ENCODE results near the gene HIGD1A.
A peak's percentile ranks its signal among the peaks of the same experiment; 100 is the strongest.

HIGD1A gene

GRCh38 chr3:42802876-42803413 is 1.3 kb downstream of the HIGD1A start:
- in situ Hi-C loops (cut with HindIII; ENCODE audit: low pct_ligation_motif_present, low sequenced_read_pairs), result no loop called here
- no peak for DNase-seq
- H3K27ac ChIP-seq, result peak overlapping the region; percentile 43
- no peak for TF ChIP-seq CTCF (IDR thresholded peaks at IDR 0.05; ENCODE audit: low read depth, low read length, missing control alignments)
- no peaks in the 10 kb centered on the region for H3K27me3 ChIP-seq (replicated peaks)
- peak overlapping the region; percentile 85 for H3K4me3 ChIP-seq (ENCODE audit: low read depth, low read length)
- H3K36me3 ChIP-seq (replicated peaks), result peaks cover 2% of the 10 kb centered on the region

GRCh38 chr3:42801784-42802183 is 2.5 kb downstream of the HIGD1A start:
- H3K27ac ChIP-seq, result no peak overlapping the region
- no peak for DNase-seq
- no peak overlapping the region for H3K4me3 ChIP-seq (ENCODE audit: low read depth, low read length)
- TF ChIP-seq CTCF (IDR thresholded peaks at IDR 0.05; ENCODE audit: low read depth, low read length, missing control alignments), result no peak
- H3K36me3 ChIP-seq (replicated peaks), result peaks cover 2% of the 10 kb centered on the region
- no peaks in the 10 kb centered on the region for H3K27me3 ChIP-seq (replicated peaks)
- in situ Hi-C loops (cut with HindIII; ENCODE audit: low pct_ligation_motif_present, low sequenced_read_pairs), result no loop called here

- no peak overlapping the region for H3K27ac ChIP-seq
- TF ChIP-seq CTCF (IDR thresholded peaks at IDR 0.05; ENCODE audit: low read depth, low read length, missing control alignments), result no peak
- no peaks in the 10 kb centered on the region for H3K27me3 ChIP-seq (replicated peaks)
- H3K4me3 ChIP-seq (ENCODE audit: low read depth, low read length), result no peak overlapping the region
- no peak for DNase-seq
- H3K36me3 ChIP-seq (replicated peaks), result peaks cover 2% of the 10 kb centered on the region
- in situ Hi-C loops (cut with HindIII; ENCODE audit: low pct_ligation_motif_present, low sequenced_read_pairs), result no loop called here
Observed at GRCh38 chr3:42801048-42801620, 3.2 kb downstream of the HIGD1A start.

- Histone ChIP-seq H3K4me3 (ENCODE audit: low read depth, low read length) (no peak overlapping the region), H3K36me3 (replicated peaks) (peaks cover 2% of the 10 kb centered on the region), H3K27ac (no peak overlapping the region), H3K27me3 (replicated peaks) (no peaks in the 10 kb centered on the region)
- in situ Hi-C loops (cut with HindIII; ENCODE audit: low pct_ligation_motif_present, low sequenced_read_pairs), result no loop called here
- no peak for DNase-seq
- TF ChIP-seq CTCF (IDR thresholded peaks at IDR 0.05; ENCODE audit: low read depth, low read length, missing control alignments), result no peak
Observed at GRCh38 chr3:42800251-42800650, 4.0 kb downstream of the HIGD1A start.

GRCh38 chr3:42799376-42799775 is 4.9 kb downstream of the HIGD1A start:
- no peak for DNase-seq
- TF ChIP-seq CTCF (IDR thresholded peaks at IDR 0.05; ENCODE audit: low read depth, low read length, missing control alignments), result no peak
- H3K27ac ChIP-seq, result no peak overlapping the region
- no peak overlapping the region for H3K4me3 ChIP-seq (ENCODE audit: low read depth, low read length)
- H3K27me3 ChIP-seq (replicated peaks), result no peaks in the 10 kb centered on the region
- H3K36me3 ChIP-seq (replicated peaks), result peaks cover 2% of the 10 kb centered on the region
- in situ Hi-C loops (cut with HindIII; ENCODE audit: low pct_ligation_motif_present, low sequenced_read_pairs), result no loop called here

Data from brain microvascular endothelial cell (primary cell).